GM19240 (cell line): Measurements from ENCODE around the gene REEP3.
"Not testable (repeated sequence)": the region's sequence is repeated elsewhere in the genome, so short reads cannot be mapped to it uniquely, and the experiment has no call there.

ENCODE experiments used
- DNase-seq: peaks from one replicate; pipeline ENCODE4 v3.0.0; 2011; ENCODE audit warnings: low spot score; ENCODE audit not compliant: insufficient read length

REEP3 gene

GRCh38 chr10:63520500-63521415 lies at the start of gene REEP3:
REEP3 (plus strand) TSS chr10:63521401; CDS start chr10:63521546, 145 bp downstream.
- DNase-seq = peak; percentile 29

- DNase-seq = no peak
Observed at GRCh38 chr10:63474488-63474887, 46.7 kb upstream of the REEP3 start.

GRCh38 chr10:63477927-63478326 lies 43.3 kb upstream of the REEP3 start:
- no peak for DNase-seq

GRCh38 chr10:63478564-63478963 lies 42.6 kb upstream of the REEP3 start:
- no peak for DNase-seq

- DNase-seq = no peak
Observed at GRCh38 chr10:63480237-63480636, 41.0 kb upstream of the REEP3 start.

- DNase-seq = no peak
Observed at GRCh38 chr10:63481815-63482421, 39.3 kb upstream of the REEP3 start.

GRCh38 chr10:63483983-63484382 lies 37.2 kb upstream of the REEP3 start:
- DNase-seq = no peak

- DNase-seq = no peak
Observed at GRCh38 chr10:63487990-63488389, 33.2 kb upstream of the REEP3 start.

- DNase-seq = no peak
Observed at GRCh38 chr10:63489838-63490237, 31.4 kb upstream of the REEP3 start.

- DNase-seq = no peak
Observed at GRCh38 chr10:63491588-63492316, 29.4 kb upstream of the REEP3 start.

GRCh38 chr10:63492317-63492690 lies 28.9 kb upstream of the REEP3 start:
- DNase-seq = not testable (repeated sequence)

GRCh38 chr10:63493004-63493403 lies 28.2 kb upstream of the REEP3 start:
- DNase-seq = no peak

GRCh38 chr10:63494951-63495350 lies 26.2 kb upstream of the REEP3 start:
- no peak for DNase-seq

- DNase-seq = no peak
Observed at GRCh38 chr10:63496561-63496960, 24.6 kb upstream of the REEP3 start.

- no peak for DNase-seq
Observed at GRCh38 chr10:63497321-63497720, 23.9 kb upstream of the REEP3 start.

- DNase-seq = no peak
Observed at GRCh38 chr10:63498665-63499064, 22.5 kb upstream of the REEP3 start.

- DNase-seq = not testable (repeated sequence)
Observed at GRCh38 chr10:63500551-63500950, 20.6 kb upstream of the REEP3 start.

- DNase-seq = no peak
Observed at GRCh38 chr10:63501954-63502353, 19.2 kb upstream of the REEP3 start.

- no peak for DNase-seq
Observed at GRCh38 chr10:63502832-63503231, 18.4 kb upstream of the REEP3 start.

GRCh38 chr10:63503395-63503794 lies 17.8 kb upstream of the REEP3 start:
- DNase-seq = no peak

- DNase-seq = no peak
Observed at GRCh38 chr10:63504145-63504881, 16.9 kb upstream of the REEP3 start.
